DND-41 (cell line): ENCODE results near the gene NID2.

Experiments
- EZH2 ChIP-seq: IDR thresholded peaks from 3 replicates; pipeline ENCODE4 v1.6.1; 2012; ENCODE audit warnings: borderline replicate concordance, low read depth, mild to moderate bottlenecking, moderate library complexity, low read length, inconsistent platforms; ENCODE audit not compliant: severe bottlenecking
- TF ChIP-seq, protein P1 (sequence below): IDR thresholded peaks from 2 replicates; pipeline ENCODE4 v1.5.1; 2012; ENCODE audit warnings: borderline replicate concordance, low read length, moderate library complexity, mild to moderate bottlenecking; ENCODE audit not compliant: poor library complexity, severe bottlenecking; ENCODE audit errors: extremely low read depth

DNA sequence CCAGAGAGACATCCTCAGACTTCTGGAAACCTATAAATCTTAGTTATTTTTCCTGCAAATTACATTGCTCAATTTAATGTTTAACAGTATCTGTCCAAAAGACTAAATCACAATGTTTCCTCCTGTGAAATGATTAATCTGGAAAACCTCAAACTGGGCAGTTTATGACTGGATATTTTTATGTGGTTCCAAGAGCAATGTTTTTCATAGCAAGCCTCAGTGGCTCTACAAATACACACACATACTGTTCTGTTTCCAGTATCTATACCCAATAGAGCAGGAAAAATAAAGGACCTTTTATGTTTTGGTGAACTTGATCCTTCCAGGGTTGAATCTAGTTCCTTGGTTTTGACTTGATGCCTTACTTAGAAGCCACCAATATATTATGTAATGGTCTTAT lies 9.2 kb downstream of the NID2 start:
- TF ChIP-seq, protein P1, sequence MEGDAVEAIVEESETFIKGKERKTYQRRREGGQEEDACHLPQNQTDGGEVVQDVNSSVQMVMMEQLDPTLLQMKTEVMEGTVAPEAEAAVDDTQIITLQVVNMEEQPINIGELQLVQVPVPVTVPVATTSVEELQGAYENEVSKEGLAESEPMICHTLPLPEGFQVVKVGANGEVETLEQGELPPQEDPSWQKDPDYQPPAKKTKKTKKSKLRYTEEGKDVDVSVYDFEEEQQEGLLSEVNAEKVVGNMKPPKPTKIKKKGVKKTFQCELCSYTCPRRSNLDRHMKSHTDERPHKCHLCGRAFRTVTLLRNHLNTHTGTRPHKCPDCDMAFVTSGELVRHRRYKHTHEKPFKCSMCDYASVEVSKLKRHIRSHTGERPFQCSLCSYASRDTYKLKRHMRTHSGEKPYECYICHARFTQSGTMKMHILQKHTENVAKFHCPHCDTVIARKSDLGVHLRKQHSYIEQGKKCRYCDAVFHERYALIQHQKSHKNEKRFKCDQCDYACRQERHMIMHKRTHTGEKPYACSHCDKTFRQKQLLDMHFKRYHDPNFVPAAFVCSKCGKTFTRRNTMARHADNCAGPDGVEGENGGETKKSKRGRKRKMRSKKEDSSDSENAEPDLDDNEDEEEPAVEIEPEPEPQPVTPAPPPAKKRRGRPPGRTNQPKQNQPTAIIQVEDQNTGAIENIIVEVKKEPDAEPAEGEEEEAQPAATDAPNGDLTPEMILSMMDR: no peak
- TF ChIP-seq EZH2: no peak
